Parathyroid adenoma (tissue), 2 donors: Measurements from ENCODE around the gene TFDP3.

Experiments used
- H2AFZ ChIP-seq: fragments of 300-600 bp; sonication (generic); one replicate; pipeline ENCODE4 v1.7.0; 2017; ENCODE audit warnings: antibody characterized with exemption, mild to moderate bottlenecking
- H3K27ac ChIP-seq: fragments of 300-600 bp; sonication (generic); one replicate; pipeline ENCODE4 v1.7.0; 2017
- H3K27me3 ChIP-seq: fragments of 300-600 bp; sonication (generic); one replicate; pipeline ENCODE4 v1.7.0; 2017; ENCODE audit warnings: low read length; ENCODE audit not compliant: control insufficient read depth, insufficient read depth
- H3K36me3 ChIP-seq: fragments of 300-600 bp; sonication (generic); one replicate; pipeline ENCODE4 v1.7.0; 2017; ENCODE audit warnings: low read length; ENCODE audit not compliant: control insufficient read depth, insufficient read depth
- H3K4me1 ChIP-seq: fragments of 300-600 bp; sonication (generic); one replicate; pipeline ENCODE4 v1.7.0; 2017; ENCODE audit warnings: control low read depth
- H3K4me2 ChIP-seq: fragments of 300-600 bp; sonication (generic); one replicate; pipeline ENCODE4 v1.7.0; 2017; ENCODE audit warnings: low read length
- H3K4me3 ChIP-seq: fragments of 300-600 bp; sonication (generic); one replicate; pipeline ENCODE4 v1.7.0; 2017; ENCODE audit warnings: low read depth, low read length
- H3K79me2 ChIP-seq: fragments of 300-600 bp; sonication (generic); one replicate; pipeline ENCODE4 v1.7.0; 2017; ENCODE audit warnings: control low read depth
- H3K9ac ChIP-seq: fragments of 300-600 bp; sonication (generic); one replicate; pipeline ENCODE4 v1.7.0; 2017; ENCODE audit warnings: mild to moderate bottlenecking
- H3K9me3 ChIP-seq: fragments of 300-600 bp; sonication (generic); one replicate; pipeline ENCODE4 v1.7.0; 2017; ENCODE audit warnings: low read length; ENCODE audit not compliant: control insufficient read depth
- CTCF ChIP-seq: fragments of 300-600 bp; sonication (generic); IDR thresholded peaks from one replicate; pipeline ENCODE4 v1.7.0; 2017; ENCODE audit warnings: antibody characterized with exemption, mild to moderate bottlenecking
- donor health status: primary hyperparathyroidism.

The TFDP3 gene

GRCh38 chrX:133171962-133172708 lies 46.0 kb downstream of the TFDP3 start:
- no peaks in the 10 kb centered on the region for H3K4me1 ChIP-seq
- no peaks in the 10 kb centered on the region for H3K27me3 ChIP-seq
- no peaks in the 10 kb centered on the region for H3K36me3 ChIP-seq
- no peaks in the 10 kb centered on the region for H3K9me3 ChIP-seq
- no peak overlapping the region for H3K27ac ChIP-seq
- no peak overlapping the region for H3K4me2 ChIP-seq
- no peak overlapping the region for H2AFZ ChIP-seq
- no peaks in the 10 kb centered on the region for H3K79me2 ChIP-seq
- TF ChIP-seq CTCF, result no peak
- H3K4me3 ChIP-seq, result no peak overlapping the region
- H3K9ac ChIP-seq, result no peak overlapping the region
